Astrocyte of the spinal cord (primary cell): Measurements from ENCODE around the gene KLHL36.

Experiments used
- DNase-seq: peaks from one replicate; pipeline ENCODE4 v3.0.0; 2011; ENCODE audit warnings: low read depth, low spot score
- H3K4me3 ChIP-seq: 2 replicates; pipeline ENCODE4 v1.5.1; 2011; ENCODE audit warnings: low read depth, mild to moderate bottlenecking, low read length, moderate library complexity
- CTCF ChIP-seq: IDR thresholded peaks from 2 replicates; pipeline ENCODE4 v1.5.1; 2012; ENCODE audit warnings: low read depth, mild to moderate bottlenecking, low read length, inconsistent platforms
- in situ Hi-C: cut with HindIII; loops from 2 replicates; pipeline ENCODE4 v1.10.0; 2017; ENCODE audit warnings: low sequenced_read_pairs

KLHL36 gene

DNA sequence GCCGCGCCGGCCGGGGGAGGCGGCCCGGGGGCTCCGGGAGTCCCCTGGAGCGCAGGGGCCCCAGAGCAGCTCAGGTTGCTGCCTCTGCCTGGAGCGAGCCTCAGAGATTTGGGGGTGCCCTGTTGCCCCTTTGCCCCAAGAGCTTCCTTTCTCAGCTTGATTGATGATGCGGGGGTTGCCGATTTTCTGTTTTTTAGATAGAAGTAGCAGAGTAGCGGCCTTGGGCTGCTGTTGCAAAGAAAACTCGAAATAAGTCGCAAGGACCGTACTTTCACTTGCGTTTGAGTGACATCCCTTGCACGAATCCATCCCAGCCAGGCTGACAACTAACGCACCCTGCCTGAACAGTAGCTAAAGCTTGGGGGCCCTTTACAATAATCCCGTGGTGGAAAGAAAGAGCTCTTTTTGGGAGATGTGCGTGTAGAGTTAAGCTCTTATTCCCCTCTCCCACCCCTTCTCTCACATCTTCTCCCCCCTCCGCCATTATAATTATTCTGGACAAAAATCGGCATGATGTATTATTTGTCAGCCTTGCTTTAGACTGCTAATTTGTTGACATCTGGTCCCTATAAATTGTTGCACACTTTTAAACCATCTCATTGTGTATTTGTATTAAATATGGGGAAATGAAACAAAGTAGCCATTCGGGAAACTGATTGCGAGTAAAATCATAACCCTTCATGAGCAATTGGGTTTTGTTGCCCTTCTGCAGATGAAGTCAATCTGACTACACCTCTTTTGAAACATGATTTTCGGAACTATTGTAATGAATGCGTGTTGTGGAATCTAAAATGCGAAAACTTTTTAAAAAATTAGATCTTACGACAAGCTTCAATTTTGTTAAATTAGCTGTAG is 52.4 kb downstream of the KLHL36 start:
- TF ChIP-seq CTCF = no peak
- DNase-seq = no peak
- in situ Hi-C loops = no loop called here

DNA sequence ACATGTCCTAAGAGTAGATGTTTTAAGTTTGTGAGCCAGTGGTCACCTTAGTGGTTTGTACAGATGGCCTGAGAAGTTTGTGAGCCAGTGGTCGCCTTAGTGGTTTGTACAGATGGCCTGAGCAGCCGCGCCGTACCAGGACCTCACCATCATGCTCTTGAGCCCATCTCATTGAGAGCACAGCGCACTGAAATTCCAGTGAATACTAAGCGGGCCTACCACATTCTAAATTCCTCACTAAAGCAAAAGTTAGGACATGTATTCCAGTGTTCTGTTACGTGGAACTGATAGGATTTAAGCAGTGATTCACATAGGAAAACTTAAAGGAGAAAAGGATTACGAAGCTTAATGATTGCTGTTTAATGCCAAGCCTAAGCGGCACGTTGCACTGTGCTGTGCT is 55.4 kb downstream of the KLHL36 start:
- no peak for DNase-seq
- in situ Hi-C loops = no loop called here
- no peak overlapping the region for H3K4me3 ChIP-seq
- TF ChIP-seq CTCF = no peak

More for the DNA sequence above, 52.4 kb downstream of the KLHL36 start:
- peak overlapping the region; percentile 92 for H3K4me3 ChIP-seq

DNA sequence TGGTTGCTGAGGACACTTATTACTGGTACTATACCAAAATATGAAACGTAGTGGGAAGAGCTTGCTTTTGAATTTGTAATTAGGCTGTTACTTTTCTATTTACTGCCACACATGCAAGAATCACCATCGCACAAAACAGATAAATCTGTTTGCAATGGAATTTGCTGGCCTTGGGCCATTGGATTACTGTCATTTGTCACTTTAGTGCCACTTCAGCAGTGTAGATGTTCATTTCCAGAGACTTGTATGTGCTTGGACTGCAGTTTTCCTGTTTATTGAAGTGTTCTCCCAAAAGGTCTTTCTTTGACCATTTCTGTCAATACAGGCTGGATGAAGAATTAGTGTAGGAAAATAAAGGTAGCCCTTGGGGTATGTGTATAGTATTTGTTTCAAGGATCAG is 55.9 kb downstream of the KLHL36 start:
- no peak overlapping the region for H3K4me3 ChIP-seq
- DNase-seq = no peak
- TF ChIP-seq CTCF = no peak
- in situ Hi-C loops = no loop called here

DNA sequence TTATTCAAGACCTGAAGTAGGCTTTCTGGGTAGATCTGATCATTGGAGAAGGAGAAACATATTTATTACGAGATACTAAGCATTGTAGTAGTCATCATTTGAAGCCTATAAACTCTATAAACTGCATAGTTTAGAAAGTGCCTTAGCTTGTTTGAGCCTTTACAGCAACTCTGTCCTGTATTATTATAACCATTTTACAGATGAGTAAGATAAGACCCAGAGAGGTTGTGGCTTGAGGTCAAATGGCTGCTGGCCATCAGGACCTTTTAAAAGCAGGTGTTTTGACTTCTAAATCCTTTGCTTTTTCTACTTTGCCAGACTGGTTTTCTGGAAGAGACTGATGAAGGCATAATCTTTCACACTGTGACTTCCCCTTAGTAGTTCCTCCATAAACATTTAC is 58.5 kb downstream of the KLHL36 start:
- no peak for TF ChIP-seq CTCF
- no peak overlapping the region for H3K4me3 ChIP-seq
- in situ Hi-C loops = no loop called here
- no peak for DNase-seq

DNA sequence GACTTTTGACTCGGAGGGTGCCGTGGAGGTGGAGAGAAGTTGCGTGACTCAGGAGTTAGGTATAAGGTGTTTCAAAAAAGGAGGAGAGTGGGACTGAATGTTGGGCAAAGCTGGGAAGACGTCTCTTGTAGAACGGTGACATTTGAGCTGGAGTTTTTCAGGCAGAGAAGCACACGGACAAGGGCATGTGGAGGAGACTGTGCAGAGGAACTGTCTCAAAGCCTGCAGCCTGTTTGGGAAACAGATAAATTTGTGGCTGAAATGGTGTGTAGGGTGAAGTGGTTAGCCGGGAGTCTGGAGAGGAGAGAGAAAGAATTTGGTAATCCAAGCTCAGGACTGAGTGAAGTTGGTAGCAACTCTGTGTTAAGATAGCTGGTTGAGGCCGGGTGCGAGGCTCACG is 61.3 kb downstream of the KLHL36 start:
- no peak overlapping the region for H3K4me3 ChIP-seq
- in situ Hi-C loops = no loop called here
- DNase-seq = no peak
- TF ChIP-seq CTCF = no peak

GRCh38 chr16:84710686-84711085 is 62.4 kb downstream of the KLHL36 start:
- in situ Hi-C loops = no loop called here
- H3K4me3 ChIP-seq = no peak overlapping the region
- DNase-seq = no peak
- no peak for TF ChIP-seq CTCF
